HG03095 (cell line): ENCODE results near the gene RAP1A.
"Not testable (repeated sequence)": the region's sequence is repeated elsewhere in the genome, so short reads cannot be mapped to it uniquely, and the experiment has no call there.

Source experiments
- ATAC-seq: cut with Tn5 transposase; IDR thresholded peaks from one replicate; pipeline ENCODE4 v1.9.1; 2021; ENCODE audit warnings: moderate library complexity; ENCODE audit not compliant: unreplicated experiment

RAP1A gene

GRCh38 chr1:111660204-111661150, 40.9 kb downstream of the RAP1A start:
- ATAC-seq, result no peak

- no peak for ATAC-seq
Observed at GRCh38 chr1:111664652-111665051, 45.1 kb downstream of the RAP1A start.

GRCh38 chr1:111665497-111665896, 45.9 kb downstream of the RAP1A start:
- ATAC-seq, result no peak

GRCh38 chr1:111666828-111667227, 47.2 kb downstream of the RAP1A start:
- ATAC-seq, result no peak

GRCh38 chr1:111669268-111669667, 49.7 kb downstream of the RAP1A start:
- no peak for ATAC-seq

GRCh38 chr1:111671852-111672251, 52.3 kb downstream of the RAP1A start:
- ATAC-seq, result no peak

GRCh38 chr1:111672331-111672730, 52.7 kb downstream of the RAP1A start:
- no peak for ATAC-seq

- no peak for ATAC-seq
Observed at GRCh38 chr1:111677604-111678003, 58.0 kb downstream of the RAP1A start.

GRCh38 chr1:111679541-111679940, 60.0 kb downstream of the RAP1A start:
- ATAC-seq, result no peak

- not testable (repeated sequence) for ATAC-seq
Observed at GRCh38 chr1:111680212-111680800, 60.7 kb downstream of the RAP1A start.

GRCh38 chr1:111685293-111686153, 65.9 kb downstream of the RAP1A start:
- not testable (repeated sequence) for ATAC-seq

GRCh38 chr1:111690306-111690617, 70.7 kb downstream of the RAP1A start:
- ATAC-seq, result no peak

GRCh38 chr1:111691886-111692285, 72.3 kb downstream of the RAP1A start:
- ATAC-seq, result no peak

- no peak for ATAC-seq
Observed at GRCh38 chr1:111695801-111696200, 76.2 kb downstream of the RAP1A start.

GRCh38 chr1:111696330-111696729, 76.7 kb downstream of the RAP1A start:
- no peak for ATAC-seq

- ATAC-seq, result no peak
Observed at GRCh38 chr1:111699268-111699667, 79.7 kb downstream of the RAP1A start.

- ATAC-seq, result no peak
Observed at GRCh38 chr1:111702504-111703050, 83.0 kb downstream of the RAP1A start.

- ATAC-seq, result no peak
Observed at GRCh38 chr1:111704240-111704639, 84.7 kb downstream of the RAP1A start.

GRCh38 chr1:111704776-111705175, 85.2 kb downstream of the RAP1A start:
- ATAC-seq, result no peak

- ATAC-seq, result no peak
Observed at GRCh38 chr1:111705841-111706240, 86.3 kb downstream of the RAP1A start.

GRCh38 chr1:111706921-111707320, 87.3 kb downstream of the RAP1A start:
- no peak for ATAC-seq
